Stimulated activated CD4-positive, alpha-beta T cell treated with anti-CD3 and anti-CD28 coated beads, Interleukin-15, amount 100 ng/mL, for 48 hours (primary cell): ENCODE measurements around the gene SLC25A52.
"Not testable (repeated sequence)": the region's sequence is repeated elsewhere in the genome, so short reads cannot be mapped to it uniquely, and the experiment has no call there.

Experiments used
- DNase-seq, 2 donors: peaks; one replicate each; pipeline ENCODE4 v3.0.0-alpha.2; 2020; ENCODE audit warnings: low read depth in 2 of 2

Gene SLC25A52

DNA sequence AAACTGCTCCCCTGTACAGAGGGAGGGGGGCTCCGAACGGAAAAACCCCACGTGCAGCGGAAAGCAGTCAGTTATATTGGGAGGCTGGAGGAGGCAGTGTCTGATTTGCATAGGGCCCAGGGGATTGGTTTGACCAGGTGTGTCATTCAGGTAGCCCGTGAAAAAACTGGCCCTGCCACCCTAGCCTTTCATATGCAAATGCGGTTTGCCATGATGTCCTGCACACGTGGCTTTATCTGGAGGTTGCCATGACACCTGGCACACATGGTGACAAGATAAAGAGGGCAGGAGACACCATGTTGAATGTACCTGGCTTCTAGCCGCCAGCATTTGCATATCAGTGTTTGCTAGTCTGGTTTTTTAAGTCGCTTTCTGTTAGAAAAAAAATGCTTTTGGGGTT lies 20.5 kb downstream of the SLC25A52 start:
- DNase-seq, result no peak

DNA sequence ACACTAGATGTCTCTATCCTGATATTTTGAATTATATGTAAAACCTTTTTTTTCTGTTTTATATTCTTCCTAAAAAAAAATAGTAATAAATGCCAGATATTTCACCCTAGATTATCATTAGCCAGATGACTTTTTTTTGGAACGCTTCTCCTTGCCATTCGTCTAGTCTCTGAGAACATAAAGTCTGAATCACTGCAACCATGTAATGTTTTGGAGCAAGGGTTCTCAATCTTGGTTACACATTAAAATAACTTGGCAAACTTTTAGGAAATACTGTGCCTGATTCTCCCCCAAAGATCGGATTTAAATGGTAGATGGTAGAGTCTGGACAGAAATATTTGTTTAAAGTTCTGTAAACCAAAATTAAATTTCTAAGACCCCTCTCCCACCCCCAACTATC lies 21.0 kb downstream of the SLC25A52 start:
- no peak for DNase-seq

DNA sequence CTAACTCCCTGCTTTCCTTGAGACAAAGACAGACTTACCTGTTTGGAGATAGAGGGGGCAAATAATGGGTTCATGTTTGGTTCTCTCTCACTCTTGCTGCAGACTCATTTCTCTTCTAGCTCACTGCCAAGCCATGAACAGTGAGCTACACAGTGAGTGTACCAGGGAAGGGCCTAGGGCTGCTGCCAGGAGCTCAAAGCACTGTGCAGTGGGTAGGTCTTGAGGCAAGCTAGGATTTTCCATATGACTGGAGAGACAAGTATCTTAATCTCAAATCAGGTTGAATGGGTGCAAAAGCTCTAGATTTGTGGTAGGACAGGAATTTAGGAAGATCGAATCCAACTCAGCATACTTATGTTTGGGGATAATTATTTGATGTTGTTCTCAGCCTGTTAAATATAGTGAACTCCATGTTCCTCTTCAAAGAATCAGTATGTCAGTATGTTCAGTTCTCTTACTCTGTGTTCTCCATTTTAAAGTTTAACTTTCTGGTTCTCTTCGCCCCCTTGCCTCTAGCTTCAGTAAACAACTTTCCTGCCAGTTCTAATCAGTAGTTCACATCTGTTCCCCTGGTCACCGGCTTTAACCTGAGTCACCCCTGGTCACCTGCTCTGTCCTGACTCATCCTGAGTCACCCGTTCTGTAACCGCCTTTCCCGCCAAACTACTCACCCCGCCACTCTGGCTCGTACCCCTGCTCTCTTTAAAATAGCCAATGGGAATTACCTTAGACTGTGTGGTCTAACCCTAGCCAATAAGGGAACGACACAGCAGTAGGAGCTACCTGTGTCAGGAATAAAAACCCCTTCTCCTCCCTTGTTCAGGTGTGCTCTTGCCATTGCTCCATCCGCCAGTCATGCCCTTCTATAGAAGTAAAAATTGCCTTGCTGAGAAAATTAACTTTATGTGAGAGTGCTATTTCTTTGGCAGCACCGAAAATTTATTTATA lies 21.9 kb downstream of the SLC25A52 start:
- DNase-seq, result no peak

DNA sequence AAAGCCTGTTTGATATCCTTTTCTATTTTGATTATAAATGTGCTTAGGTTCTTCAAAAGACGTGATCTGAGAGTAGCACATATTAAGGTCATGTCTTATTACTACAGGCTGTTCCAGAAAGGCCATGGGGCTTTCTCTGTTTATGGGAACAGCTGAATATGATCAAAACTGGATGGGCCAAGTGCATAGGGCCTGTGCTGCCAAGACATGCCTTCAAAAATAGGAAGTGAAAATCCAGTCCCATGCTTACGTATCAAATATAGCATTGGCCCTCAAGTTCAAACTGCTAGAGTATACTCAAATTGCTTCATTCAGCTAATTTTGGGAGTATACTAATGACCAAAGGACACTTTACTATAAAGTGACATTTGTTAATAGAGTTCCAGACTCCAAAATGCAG lies 24.1 kb downstream of the SLC25A52 start:
- no peak for DNase-seq

DNA sequence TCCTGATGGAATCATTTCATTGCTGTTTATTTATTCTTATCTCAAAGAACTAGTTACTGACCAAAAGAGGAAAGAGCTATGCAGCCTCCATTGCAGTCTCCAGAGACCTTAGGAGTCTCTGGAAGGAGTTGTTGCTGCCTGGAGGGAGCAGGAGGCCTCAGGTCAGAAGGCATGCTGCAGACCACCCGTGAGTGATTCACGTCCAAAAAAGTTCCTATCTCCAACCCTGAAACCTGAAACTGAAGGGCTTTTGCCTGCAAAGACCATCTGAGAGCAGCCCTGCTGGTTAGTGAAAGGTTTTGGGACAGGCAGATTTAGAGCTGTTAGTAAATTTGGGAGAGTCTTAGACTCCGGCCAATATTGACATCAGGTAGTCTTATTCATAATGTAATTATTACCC lies 29.1 kb downstream of the SLC25A52 start:
- no peak for DNase-seq

DNA sequence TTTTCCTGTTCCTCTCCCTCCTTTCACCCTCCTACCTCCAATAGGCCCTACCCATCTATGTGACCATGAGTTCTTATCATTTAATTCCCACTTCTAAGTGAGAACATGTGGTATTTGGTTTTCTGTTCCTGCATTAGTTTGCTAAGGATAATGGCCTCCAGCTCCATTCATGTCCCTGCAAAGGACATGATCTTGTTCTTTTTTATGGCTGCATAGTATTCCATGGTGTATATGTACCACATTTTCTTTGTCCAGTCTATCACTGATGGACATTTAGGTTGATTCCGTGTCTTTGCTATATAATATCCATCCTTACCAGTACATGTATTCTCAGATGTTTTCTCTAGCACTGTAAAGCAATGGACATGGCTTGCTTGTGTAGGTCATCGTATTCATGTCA lies 31.5 kb downstream of the SLC25A52 start:
- not testable (repeated sequence) for DNase-seq

DNA sequence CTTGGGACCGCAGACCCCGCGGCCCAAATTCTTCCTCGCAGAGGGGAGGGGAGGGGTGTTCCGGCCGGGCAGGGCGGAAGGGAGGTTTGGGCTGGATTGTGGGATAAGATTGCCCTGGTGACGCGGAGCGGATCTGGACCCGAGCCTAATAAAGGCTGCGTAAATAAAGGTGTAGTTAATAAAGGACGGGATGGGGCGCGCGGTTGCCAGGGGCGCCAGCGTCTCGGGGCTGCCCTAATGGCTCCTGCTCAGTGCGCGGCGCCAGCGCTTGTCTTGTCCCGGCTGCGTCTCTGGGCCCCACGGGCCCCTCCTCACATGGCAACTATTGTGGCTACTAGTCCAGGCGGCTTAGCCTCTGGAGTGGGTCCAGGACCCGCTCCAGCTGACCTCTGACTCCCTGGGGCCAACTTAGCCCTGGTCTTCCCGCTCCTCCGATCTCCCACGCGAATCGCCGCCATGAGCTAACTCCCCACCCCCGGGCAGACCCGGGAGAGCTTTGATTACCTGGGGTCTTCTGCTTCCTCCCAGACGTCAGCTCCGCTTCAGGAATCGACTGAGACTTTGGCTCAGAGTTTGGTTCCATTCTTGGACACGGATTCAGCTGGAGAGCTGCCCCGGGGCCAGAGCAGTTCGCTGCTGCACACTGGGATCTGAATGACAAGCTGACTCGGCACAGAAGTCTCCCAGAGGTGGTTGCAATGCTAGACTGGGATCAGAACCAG lies 36.5 kb downstream of the SLC25A52 start:
- no peak for DNase-seq

DNA sequence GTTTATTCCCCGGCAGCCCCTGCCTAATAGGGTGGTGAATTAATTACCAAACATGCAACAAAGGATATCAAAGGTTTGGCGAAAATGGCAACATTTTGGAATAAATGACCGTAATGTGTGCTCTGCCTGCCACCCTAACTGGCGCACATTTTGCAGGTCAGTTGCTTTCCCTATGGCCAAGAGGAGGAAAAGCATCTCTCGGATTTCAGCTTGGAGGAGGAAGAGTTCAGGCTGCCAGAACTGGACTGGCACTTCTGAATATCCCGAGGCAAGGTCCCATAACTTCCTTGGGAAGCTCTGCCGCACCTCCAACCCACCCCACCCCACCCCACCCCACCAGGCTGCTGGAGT lies 37.1 kb downstream of the SLC25A52 start:
- DNase-seq, result no peak

DNA sequence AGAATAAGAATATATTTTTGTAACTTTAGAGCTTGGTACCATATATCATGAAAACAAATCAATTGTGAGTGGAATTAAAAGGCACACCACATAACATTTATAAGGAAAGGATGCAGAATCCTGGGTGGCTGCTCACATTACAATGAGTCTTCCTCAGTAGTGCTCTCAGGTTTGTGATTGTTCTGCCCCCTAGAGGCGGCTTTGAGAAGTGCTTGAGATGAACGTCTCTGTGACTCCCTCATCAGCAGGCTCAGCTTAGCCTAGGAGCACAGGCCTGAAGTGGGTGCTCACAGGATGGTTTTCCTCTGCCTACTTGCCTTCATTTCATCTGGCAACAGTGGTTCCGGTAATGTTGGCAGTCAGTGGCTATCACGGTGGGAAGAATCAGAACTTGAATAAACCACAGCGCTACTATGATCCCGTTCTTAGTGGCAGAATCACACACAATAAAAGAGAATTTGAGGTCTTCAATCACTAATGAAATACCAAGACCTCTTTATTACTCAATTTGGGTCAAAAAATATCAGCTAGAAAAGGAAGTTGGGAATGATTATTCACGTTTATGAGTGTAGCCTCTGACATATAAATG lies 38.2 kb downstream of the SLC25A52 start:
- DNase-seq, result peak; percentile 61 to 73

DNA sequence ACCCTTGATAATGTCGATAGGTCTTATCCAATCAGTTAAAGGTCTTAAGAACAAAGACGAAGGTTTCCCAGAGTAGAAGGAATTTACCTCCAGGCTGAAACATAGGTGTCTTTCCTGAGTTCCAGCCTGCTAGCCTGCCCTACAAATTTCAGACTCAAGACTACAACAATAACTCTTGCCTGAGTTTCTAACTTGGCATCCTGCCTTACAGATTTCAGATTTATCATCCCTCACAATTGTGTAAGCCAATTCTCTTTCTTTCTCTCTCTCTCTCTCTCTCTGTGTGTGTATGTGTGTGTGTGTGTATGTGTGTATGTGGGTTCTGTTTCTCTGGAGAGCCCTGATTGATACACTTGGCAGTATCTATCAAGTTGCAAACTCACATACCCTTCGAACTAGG lies 39.1 kb downstream of the SLC25A52 start:
- DNase-seq, result no peak

DNA sequence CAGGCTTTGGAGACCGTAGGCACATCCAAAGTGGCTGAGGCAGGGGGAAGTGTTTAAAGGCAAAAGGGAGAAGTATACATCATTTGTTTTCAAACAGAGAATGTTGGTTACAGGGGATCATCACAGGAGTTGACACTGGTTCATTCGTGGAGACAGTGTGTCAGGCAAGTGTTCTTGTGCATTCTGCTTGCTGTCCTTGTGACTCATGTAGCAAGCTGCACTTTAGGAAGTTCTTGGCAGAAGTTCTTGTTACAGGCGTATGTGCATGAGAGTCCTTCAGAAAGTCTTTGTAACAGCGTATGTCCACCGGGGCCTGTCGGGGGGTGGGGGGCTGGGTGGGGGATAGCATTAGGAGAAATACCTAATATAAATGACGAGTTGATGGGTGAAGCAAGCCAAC lies 39.8 kb downstream of the SLC25A52 start:
- DNase-seq, result no peak

DNA sequence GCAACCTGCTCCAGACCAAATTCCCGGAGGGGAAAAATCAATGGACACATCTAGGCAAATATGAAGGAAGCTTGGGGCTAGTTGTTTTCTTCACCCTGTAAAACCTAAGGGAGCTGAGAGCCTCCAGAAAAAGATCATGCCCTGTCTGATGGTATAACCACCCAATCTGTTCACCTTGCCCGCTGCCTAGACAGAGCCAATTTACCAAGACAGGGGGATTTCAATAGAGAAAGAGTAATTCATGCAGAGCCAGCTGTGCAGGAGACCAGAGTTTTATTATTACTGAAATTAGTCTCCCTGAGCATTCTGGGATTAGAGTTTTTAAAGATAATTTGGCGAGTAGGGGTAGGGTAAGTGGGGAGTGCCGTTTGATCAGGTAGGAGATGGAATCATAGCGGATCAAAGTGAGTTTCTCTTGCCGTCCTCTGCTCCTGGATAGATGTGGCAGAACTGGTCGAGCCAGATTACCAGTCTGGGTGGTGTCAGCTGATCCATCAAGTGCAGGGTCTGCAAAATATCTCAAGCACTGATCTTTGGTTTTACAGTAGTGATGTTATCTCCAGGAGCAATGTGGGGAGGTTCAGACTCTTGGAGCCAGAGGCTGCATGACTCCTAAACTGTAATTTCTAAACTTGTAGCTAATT lies 41.2 kb downstream of the SLC25A52 start:
- no peak for DNase-seq

DNA sequence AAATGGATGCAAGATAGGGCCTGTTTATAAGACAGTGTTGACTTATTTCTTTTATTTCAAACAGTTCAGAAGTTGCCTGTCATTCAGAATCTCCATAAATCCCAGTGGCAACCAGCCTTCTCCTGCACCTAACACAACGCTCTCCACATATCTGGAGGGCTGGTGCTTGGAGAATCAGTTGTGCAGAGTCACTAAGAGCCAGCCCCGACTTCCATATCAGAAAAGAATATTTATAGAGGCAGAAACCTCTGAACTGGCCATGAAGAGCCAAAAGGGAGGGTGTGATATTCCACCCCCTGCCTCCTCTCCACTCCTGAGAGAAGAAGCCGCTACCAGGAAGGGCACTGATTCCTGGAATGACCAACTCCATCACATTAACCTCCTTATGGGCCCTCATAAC lies 42.3 kb downstream of the SLC25A52 start:
- DNase-seq, result no peak

DNA sequence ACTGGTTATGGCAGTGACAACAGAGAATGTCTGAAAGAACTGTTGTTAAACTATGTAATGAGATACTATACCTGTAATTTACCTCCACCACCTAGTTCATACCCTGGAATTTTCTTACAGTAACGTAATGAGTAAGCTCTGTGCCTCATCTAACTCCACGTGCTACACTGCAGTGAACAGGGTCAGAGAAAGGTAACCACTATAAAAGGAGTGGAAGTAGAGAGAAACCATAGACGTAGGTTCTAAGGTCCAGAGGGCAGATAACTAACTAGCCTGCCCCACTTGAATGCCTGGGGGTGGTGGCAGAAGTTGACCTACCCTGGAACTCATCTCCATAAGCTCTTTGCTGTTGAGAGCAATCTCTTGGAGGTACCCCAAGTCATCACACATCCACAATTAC lies 44.3 kb downstream of the SLC25A52 start:
- no peak for DNase-seq

DNA sequence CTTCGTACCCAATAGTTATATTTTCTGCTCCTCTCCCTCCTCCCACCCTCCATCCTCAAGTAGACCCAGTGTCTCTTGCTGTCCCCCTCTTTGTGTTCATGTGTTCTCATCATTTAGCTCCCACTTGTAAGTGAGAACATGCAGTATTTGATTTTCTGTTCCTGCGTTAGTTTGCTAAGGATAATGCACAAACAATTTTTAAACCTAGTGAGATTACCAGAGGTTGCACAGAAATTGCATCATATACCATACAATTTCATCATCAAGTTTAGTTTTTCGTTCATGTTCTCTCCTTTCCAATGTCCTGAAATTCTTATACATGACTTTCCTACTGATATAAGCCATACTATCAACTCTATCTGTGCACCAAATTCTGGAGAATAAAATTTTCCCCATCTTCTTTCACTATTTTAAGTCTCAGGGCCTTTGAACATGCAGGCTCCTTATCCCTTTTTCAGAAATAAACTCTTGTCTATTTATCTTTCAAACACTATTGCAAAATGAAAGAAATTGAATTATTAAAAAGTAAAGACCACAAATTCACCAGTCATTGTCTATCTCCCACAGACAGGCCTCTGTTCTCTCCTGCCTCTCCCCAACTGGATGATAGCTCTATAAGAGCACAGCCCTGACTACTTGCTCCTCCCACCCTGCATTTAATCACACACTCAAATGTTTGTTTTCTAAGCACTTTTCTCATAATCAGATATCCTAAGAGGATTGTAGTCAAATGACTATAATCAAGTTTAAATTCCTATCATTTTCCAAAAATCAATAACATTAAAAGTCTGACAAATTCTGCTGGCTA lies 49.1 kb downstream of the SLC25A52 start:
- DNase-seq, result no peak

DNA sequence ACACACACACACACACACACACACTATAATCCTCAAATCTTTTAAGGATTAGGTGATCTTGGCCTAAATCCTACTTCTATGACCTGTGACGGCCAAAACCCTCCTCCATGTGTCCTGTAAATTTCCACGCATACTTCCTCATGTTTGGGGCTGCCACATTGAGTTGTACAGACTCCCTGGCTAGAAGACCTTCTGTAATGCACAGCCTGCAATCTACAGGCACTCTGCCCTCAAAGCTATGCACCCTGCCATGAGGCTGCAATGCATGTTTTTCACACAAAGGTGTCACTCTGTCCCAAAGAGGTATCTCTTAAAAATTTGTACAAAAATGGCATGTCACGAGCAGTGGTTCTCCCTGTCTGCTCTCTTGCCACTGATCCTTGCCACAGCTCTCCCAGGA lies 49.9 kb downstream of the SLC25A52 start:
- DNase-seq, result no peak
